CD8-positive, alpha-beta memory T cell (primary cell): ENCODE results near the gene FBXW12. TPM values are rescaled to one million over a fixed set of nuclear protein-coding genes. Genes with fewer than 3 reads are reported as not detected.

ENCODE experiments used
- CTCF ChIA-PET: fragments of 350-600 bp; sonication (Branson Sonifier 250); formaldehyde crosslinking; loops from one replicate; lab custom pipeline; 2021; ENCODE audit warnings: antibody characterized with exemption; lab: Charles Lee
- POLR2A ChIA-PET: fragments of 350-600 bp; sonication (Branson Sonifier 250); formaldehyde crosslinking; loops from one replicate; lab custom pipeline; 2021; ENCODE audit warnings: antibody characterized with exemption; lab: Charles Lee
- DNase-seq, 5 donors: peaks; one replicate each; pipeline versions ENCODE4 v3.0.0 to v3.0.0-alpha.2; 2020 to 2022; ENCODE audit warnings: mixed read lengths in 1 of 5
- H3K27ac ChIP-seq: one replicate; pipeline ENCODE4 v1.7.0; 2013; ENCODE audit warnings: low read depth, mild to moderate bottlenecking, low read length, moderate library complexity
- H3K27me3 ChIP-seq: 2 replicates; pipeline ENCODE4 v1.7.0; 2013; ENCODE audit warnings: low read length, mild to moderate bottlenecking; ENCODE audit not compliant: insufficient read depth, poor library complexity, severe bottlenecking
- H3K36me3 ChIP-seq: 2 replicates; pipeline ENCODE4 v1.7.0; 2013; ENCODE audit warnings: mild to moderate bottlenecking, low read length, moderate library complexity; ENCODE audit not compliant: insufficient read depth
- H3K4me1 ChIP-seq: 2 replicates; pipeline ENCODE4 v1.7.0; 2013; ENCODE audit warnings: mild to moderate bottlenecking, low read length, moderate library complexity; ENCODE audit not compliant: insufficient read depth
- H3K4me3 ChIP-seq: 2 replicates; pipeline ENCODE4 v1.7.0; 2013; ENCODE audit warnings: mild to moderate bottlenecking, low read length
- H3K9me3 ChIP-seq: 2 replicates; pipeline ENCODE4 v1.7.0; 2013; ENCODE audit warnings: mild to moderate bottlenecking, low read length
- H3K27ac Mint-ChIP-seq, 8 donors: one replicate each; pipeline ENCODE4 v1.8.0; 2020 to 2021; ENCODE audit warnings: mixed read lengths in 8 of 8, mild to moderate bottlenecking in 6 of 8, inconsistent platforms in 3 of 8, moderate library complexity in 3 of 8
- H3K27me3 Mint-ChIP-seq, 2 donors: one replicate each; pipeline ENCODE4 v1.8.0; 2020 to 2021; ENCODE audit warnings: mixed read lengths in 2 of 2, mild to moderate bottlenecking in 1 of 2, moderate library complexity in 1 of 2
- H3K36me3 Mint-ChIP-seq, 3 donors: one replicate each; pipeline ENCODE4 v1.8.0; 2020 to 2021; ENCODE audit warnings: mixed read lengths in 3 of 3, inconsistent platforms in 1 of 3, mild to moderate bottlenecking in 1 of 3
- H3K4me1 Mint-ChIP-seq, 3 donors: one replicate each; pipeline ENCODE4 v1.8.0; 2020 to 2021; ENCODE audit warnings: mixed read lengths in 3 of 3, inconsistent platforms in 1 of 3, mild to moderate bottlenecking in 1 of 3
- H3K4me3 Mint-ChIP-seq, 7 donors: one replicate each; pipeline ENCODE4 v1.8.0; 2020 to 2021; ENCODE audit warnings: mixed read lengths in 7 of 7, mild to moderate bottlenecking in 6 of 7, moderate library complexity in 4 of 7, inconsistent platforms in 2 of 7
- H3K9me3 Mint-ChIP-seq, 5 donors: one replicate each; pipeline ENCODE4 v1.8.0; 2020 to 2022; ENCODE audit warnings: mixed read lengths in 5 of 5, mild to moderate bottlenecking in 3 of 5, moderate library complexity in 2 of 5, inconsistent platforms in 1 of 5
- polyA plus RNA-seq: library from polyadenylated mRNA; unstranded; fragments of 300-500 nt; fragmentation: Illumina TruSeq; gene quantifications from one replicate; pipeline ENCODE4 v1.2.3, GENCODE V29; 2021
- total RNA-seq, 2 experiments: library from RNA; stranded (reverse); gene quantifications; one replicate each; pipeline ENCODE4 v1.2.3, GENCODE V29; 2021

Gene FBXW12
- total and polyA plus RNA-seq, 3 experiments from 2014 or later, result not detected

DNA sequence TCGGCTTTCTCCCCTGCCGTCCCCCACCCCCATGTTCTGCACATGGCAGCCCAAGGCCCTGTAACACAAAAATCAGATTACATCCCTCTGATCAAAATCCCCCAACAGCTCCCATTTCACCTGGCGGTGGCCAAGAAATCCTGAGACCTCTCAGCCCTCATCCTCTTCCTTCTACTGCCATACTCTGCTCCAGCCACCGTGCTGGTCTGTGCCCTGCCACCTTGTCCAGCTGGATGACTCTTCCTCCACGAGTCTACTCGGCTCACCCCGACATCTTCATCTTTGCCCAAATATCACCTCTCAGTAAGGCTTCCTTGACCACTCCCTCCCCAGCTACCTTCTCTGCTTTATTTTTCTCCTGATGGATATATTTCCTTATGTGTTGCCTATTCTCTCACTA, 64.8 kb downstream of the FBXW12 start:
- H3K9me3 ChIP-seq, result no peaks in the 10 kb centered on the region
- H3K4me3 Mint-ChIP-seq, result no peak overlapping the region
- POLR2A ChIA-PET, result interaction anchor here (0.9 kb wide), 2 partner anchors 70 to 72 kb away, joined by 3 read pairs; no protein-coding TSS in a partner anchor
- H3K4me1 ChIP-seq, result peaks cover 37% of the 10 kb centered on the region
- no peak overlapping the region for H3K4me3 ChIP-seq
- no peaks in the 10 kb centered on the region for H3K9me3 Mint-ChIP-seq
- peaks cover 27 to 45% (median 35%) of the 10 kb centered on the region in 3 donors for H3K4me1 Mint-ChIP-seq
- no peaks in the 10 kb centered on the region for H3K27me3 ChIP-seq
- CTCF ChIA-PET, result interaction anchor here (0.5 to 6.4 kb wide), 34 partner anchors 9 to 1305 kb away, joined by 3 to 176 read pairs (median 10); partner anchors contain the start of genes ARIH2, ATRIP, PFKFB4 and SHISA5
- H3K36me3 ChIP-seq, result peaks cover 10% of the 10 kb centered on the region
- H3K36me3 Mint-ChIP-seq, result peaks cover 0 to 36% (median 3%) of the 10 kb centered on the region in 3 donors
- H3K27me3 Mint-ChIP-seq, result no peaks in the 10 kb centered on the region
- H3K27ac ChIP-seq, result no peak overlapping the region
- no peak for DNase-seq
- no peak overlapping the region for H3K27ac Mint-ChIP-seq

DNA sequence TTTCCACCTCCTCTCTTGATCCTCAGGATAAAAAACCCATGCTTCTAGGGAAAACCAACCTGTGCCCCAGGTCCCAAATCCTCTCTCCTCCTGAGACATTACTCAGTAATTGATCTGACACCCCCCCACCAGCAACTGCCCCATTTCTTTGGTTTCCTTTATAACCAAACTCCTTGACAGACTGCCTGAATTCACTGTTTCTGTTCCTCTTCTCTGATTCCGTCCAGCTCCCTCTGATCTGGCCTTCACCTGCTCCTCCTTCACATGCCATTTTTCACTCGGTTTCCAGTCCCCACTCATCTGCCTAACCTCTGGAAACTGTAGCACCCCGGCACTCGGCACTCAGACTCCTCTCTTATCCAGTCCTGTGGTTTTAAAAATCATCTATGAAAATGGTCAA, 65.8 kb downstream of the FBXW12 start:
- H3K27ac Mint-ChIP-seq, result peak overlapping the region in 3 of 8 donors; percentile 38 to 99 (median 51)
- H3K27ac ChIP-seq, result no peak overlapping the region
- POLR2A ChIA-PET, result no interaction called here

DNA sequence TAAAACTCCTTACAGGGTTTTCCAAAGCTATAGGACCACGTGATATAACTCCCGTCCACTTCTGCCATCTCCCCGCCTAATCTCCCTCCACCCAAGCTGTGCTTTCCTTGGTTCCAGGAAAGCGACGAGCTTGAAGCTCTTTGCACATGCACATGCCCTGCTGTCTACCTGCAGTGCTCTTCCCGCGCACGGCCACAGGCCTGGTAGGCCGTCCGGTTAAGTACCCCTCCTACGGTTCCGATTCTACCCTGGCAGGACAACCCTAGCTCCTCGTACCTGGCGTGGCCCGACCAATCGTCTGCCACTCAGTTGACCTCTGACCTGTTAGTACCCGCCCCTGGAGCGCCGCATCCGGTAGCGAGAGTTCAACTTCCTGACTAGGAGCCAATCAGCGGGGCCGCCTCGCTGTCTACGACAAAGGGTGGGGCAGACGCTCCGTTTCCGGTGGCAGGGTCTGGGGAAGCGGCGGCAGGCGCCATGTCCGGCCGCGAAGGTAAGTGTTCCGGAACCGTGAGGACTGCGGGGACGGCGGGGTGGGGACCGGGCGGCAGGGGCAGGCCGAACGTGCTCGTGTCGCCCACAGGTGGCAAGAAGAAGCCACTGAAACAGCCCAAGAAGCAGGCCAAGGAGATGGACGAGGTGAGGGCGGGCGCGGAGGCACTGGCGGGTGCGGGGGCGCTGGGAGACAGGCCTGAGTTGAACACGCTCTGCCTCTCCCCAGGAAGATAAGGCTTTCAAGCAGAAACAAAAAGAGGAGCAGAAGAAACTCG, 68.0 kb downstream of the FBXW12 start, which contains the start of the genes CCDC51 and TMA7:
Gene CCDC51 (minus strand): TSS at position 300 of the 770 bp plus-strand sequence. CDS start 4,991 bp downstream, outside the sequence.
Gene TMA7 (plus strand): TSS at position 438 of the 770 bp plus-strand sequence. CDS start 40 bp downstream, at position 478.
- H3K4me1 ChIP-seq, result peaks cover 36% of the 10 kb centered on the region
- Mint-ChIP-seq H3K4me1 (peaks cover 28 to 46% (median 31%) of the 10 kb centered on the region in 3 donors), H3K36me3 (peaks cover 0 to 42% (median 5%) of the 10 kb centered on the region in 3 donors), H3K4me3 (peak within 1 kb of the TSS; percentile 84 to 99 (median 93)), H3K27ac (peak within 1 kb of the TSS in 6 of 8 donors; percentile 96 to 100 (median 100)), H3K9me3 (no peaks in the 10 kb centered on the region), H3K27me3 (no peaks in the 10 kb centered on the region)
- peak within 1 kb of the TSS; percentile 96 for H3K27ac ChIP-seq
- no peaks in the 10 kb centered on the region for H3K9me3 ChIP-seq
- peak within 1 kb of the TSS; percentile 62 for H3K4me3 ChIP-seq
- CTCF ChIA-PET, result interaction anchor here (0.7 to 2.4 kb wide), 16 partner anchors 8 to 140 kb away, joined by 3 to 17 read pairs (median 5); partner anchors contain the start of genes PFKFB4, PLXNB1 and SHISA5
- POLR2A ChIA-PET, result interaction anchor here (0.7 to 3.0 kb wide), 15 partner anchors 10 to 199 kb away, joined by 3 to 18 read pairs (median 4); partner anchors contain the start of genes NME6, PFKFB4, PLXNB1 and SHISA5
- no peaks in the 10 kb centered on the region for H3K27me3 ChIP-seq
- H3K36me3 ChIP-seq, result peaks cover 17% of the 10 kb centered on the region
- peak; percentile 96 to 99 (median 97) for DNase-seq

More for the DNA sequence above, 65.8 kb downstream of the FBXW12 start:
- H3K4me3 ChIP-seq, result no peak overlapping the region
- Mint-ChIP-seq H3K4me3 (no peak overlapping the region), H3K4me1 (peaks cover 32 to 53% (median 41%) of the 10 kb centered on the region in 3 donors), H3K27me3 (no peaks in the 10 kb centered on the region), H3K36me3 (peaks cover 0 to 38% (median 3%) of the 10 kb centered on the region in 3 donors), H3K9me3 (no peaks in the 10 kb centered on the region)
- CTCF ChIA-PET, result interaction anchor here (2.2 to 6.4 kb wide), 3 partner anchors 33 to 92 kb away, joined by 5 to 176 read pairs (median 69); a partner anchor contains a TSS
- peaks cover 14% of the 10 kb centered on the region for H3K36me3 ChIP-seq
- DNase-seq, result peak in 1 of 5 donors; percentile 8
- no peaks in the 10 kb centered on the region for H3K27me3 ChIP-seq
- no peaks in the 10 kb centered on the region for H3K9me3 ChIP-seq
- H3K4me1 ChIP-seq, result peaks cover 41% of the 10 kb centered on the region

DNA sequence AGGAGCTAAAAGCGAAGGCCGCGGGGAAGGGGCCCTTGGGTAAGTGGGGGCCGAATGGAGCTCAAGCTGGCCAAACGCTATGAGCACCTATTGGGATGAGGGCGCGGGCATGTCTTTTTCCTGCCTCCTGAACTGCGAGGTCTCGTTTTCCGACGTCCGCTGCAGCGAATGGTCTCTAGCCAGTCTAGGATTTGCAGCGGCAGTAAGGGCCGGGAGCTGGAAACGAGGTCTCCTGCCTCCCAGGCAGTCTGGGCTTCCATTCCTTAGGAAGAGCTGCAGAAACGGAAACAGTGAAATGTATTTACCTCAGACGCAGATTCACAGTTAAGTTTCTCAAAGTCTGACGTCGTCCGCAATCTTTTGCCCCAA, 68.6 kb downstream of the FBXW12 start:
- peak in 2 of 5 donors; percentile 13 to 28 for DNase-seq
- Histone ChIP-seq H3K36me3 (peaks cover 17% of the 10 kb centered on the region), H3K27me3 (no peaks in the 10 kb centered on the region), H3K9me3 (no peaks in the 10 kb centered on the region), H3K4me1 (peaks cover 35% of the 10 kb centered on the region), H3K4me3 (peak overlapping the region; percentile 62), H3K27ac (peak overlapping the region; percentile 96)
- H3K36me3 Mint-ChIP-seq, result peaks cover 0 to 45% (median 5%) of the 10 kb centered on the region in 3 donors
- POLR2A ChIA-PET, result interaction anchor here (0.8 to 3.0 kb wide), 6 partner anchors 32 to 172 kb away, joined by 3 to 18 read pairs (median 4); partner anchors contain the start of gene SHISA5
- peaks cover 30 to 50% (median 34%) of the 10 kb centered on the region in 3 donors for H3K4me1 Mint-ChIP-seq
- peak overlapping the region in 6 of 8 donors; percentile 96 to 100 (median 100) for H3K27ac Mint-ChIP-seq
- no peaks in the 10 kb centered on the region for H3K27me3 Mint-ChIP-seq
- H3K4me3 Mint-ChIP-seq, result peak overlapping the region; percentile 84 to 99 (median 93)
- CTCF ChIA-PET, result interaction anchor here (1.1 to 2.4 kb wide), 10 partner anchors 8 to 117 kb away, joined by 3 to 17 read pairs (median 8); partner anchors contain the start of genes PFKFB4, PLXNB1 and SHISA5
- H3K9me3 Mint-ChIP-seq, result no peaks in the 10 kb centered on the region

DNA sequence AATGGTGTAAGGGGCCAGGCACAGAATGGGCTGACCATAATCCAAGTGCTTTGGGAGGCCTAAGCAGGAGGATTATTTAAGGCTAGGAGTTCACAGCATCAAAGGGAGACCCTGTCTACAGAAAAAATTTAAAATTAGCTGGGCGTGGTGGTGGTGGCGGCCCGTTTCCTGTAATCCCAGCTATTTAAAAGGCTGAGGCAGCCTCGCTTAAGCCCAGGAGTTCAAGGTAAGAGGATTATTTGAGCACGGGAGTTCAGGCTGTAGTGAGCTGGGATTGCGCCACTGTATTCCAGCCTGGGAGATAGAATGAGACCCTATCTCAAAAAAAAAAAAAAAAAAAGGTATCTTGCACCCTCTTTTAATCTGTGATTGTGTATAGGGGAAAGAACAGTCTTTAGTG, 69.9 kb downstream of the FBXW12 start:
- H3K36me3 Mint-ChIP-seq, result peaks cover 0 to 49% (median 5%) of the 10 kb centered on the region in 3 donors
- Histone ChIP-seq H3K4me3 (no peak overlapping the region), H3K9me3 (no peaks in the 10 kb centered on the region), H3K27ac (no peak overlapping the region), H3K36me3 (peaks cover 17% of the 10 kb centered on the region), H3K4me1 (peaks cover 35% of the 10 kb centered on the region), H3K27me3 (no peaks in the 10 kb centered on the region)
- H3K4me1 Mint-ChIP-seq, result peaks cover 39 to 61% (median 43%) of the 10 kb centered on the region in 3 donors
- peak overlapping the region in 6 of 8 donors; percentile 96 to 100 (median 100) for H3K27ac Mint-ChIP-seq
- H3K27me3 Mint-ChIP-seq, result no peaks in the 10 kb centered on the region
- no peaks in the 10 kb centered on the region for H3K9me3 Mint-ChIP-seq
- ChIA-PET POLR2A (interaction anchor here (0.6 to 3.0 kb wide), 3 partner anchors 30 to 117 kb away, joined by 3 to 18 read pairs (median 4); no protein-coding TSS in a partner anchor), CTCF (interaction anchor here (1.1 to 2.3 kb wide), 3 partner anchors 16 to 65 kb away, joined by 3 to 7 read pairs (median 4); no protein-coding TSS in a partner anchor)
- peak overlapping the region; percentile 84 to 99 (median 93) for H3K4me3 Mint-ChIP-seq
- DNase-seq, result no peak

Other genes with a start within 250 kb of the FBXW12 start
- gene CDC25A, start 183.8 kb upstream of the FBXW12 start, total RNA-seq, result 10 to 100 TPM; 58.4 to 58.8 TPM
- not detected for gene CDC25A, start 183.8 kb upstream of the FBXW12 start, polyA plus RNA-seq
- not detected for gene CAMP, start 148.7 kb upstream of the FBXW12 start, total RNA-seq
- not detected for gene CAMP, start 148.7 kb upstream of the FBXW12 start, polyA plus RNA-seq
- 10 to 100 TPM; 21.8 to 21.9 TPM for gene ZNF589, start 131.1 kb upstream of the FBXW12 start, total RNA-seq
- gene ZNF589, start 131.1 kb upstream of the FBXW12 start, polyA plus RNA-seq, result 7.3 TPM
- 10 to 100 TPM; 37.5 to 40.9 TPM for gene NME6, start 70.9 kb upstream of the FBXW12 start, total RNA-seq
- gene NME6, start 70.9 kb upstream of the FBXW12 start, polyA plus RNA-seq, result 69.3 TPM
- not detected for gene SPINK8, start 38.6 kb upstream of the FBXW12 start, total RNA-seq
- gene SPINK8, start 38.6 kb upstream of the FBXW12 start, polyA plus RNA-seq, result not detected
- 1 to 10 TPM; 3.1 to 5.5 TPM for gene PLXNB1, start 57.9 kb downstream of the FBXW12 start, total RNA-seq
- gene PLXNB1, start 57.9 kb downstream of the FBXW12 start, polyA plus RNA-seq, result 0.30 TPM
- 10 to 100 TPM; 24.2 to 26.0 TPM for gene CCDC51, start 67.9 kb downstream of the FBXW12 start, total RNA-seq
- 11.3 TPM for gene CCDC51, start 67.9 kb downstream of the FBXW12 start, polyA plus RNA-seq
- 100 to 1,000 TPM; 420 to 494 TPM for gene TMA7, start 68.0 kb downstream of the FBXW12 start, total RNA-seq
- gene TMA7, start 68.0 kb downstream of the FBXW12 start, polyA plus RNA-seq, result 826 TPM
- gene ATRIP, start 74.5 kb downstream of the FBXW12 start, total RNA-seq, result 10 to 100 TPM; 22.1 to 22.8 TPM
- gene ATRIP, start 74.5 kb downstream of the FBXW12 start, polyA plus RNA-seq, result 13.4 TPM
- gene SHISA5, start 132.0 kb downstream of the FBXW12 start, total RNA-seq, result 100 to 1,000 TPM; 102 TPM
- gene SHISA5, start 132.0 kb downstream of the FBXW12 start, polyA plus RNA-seq, result 470 TPM
- 1 to 10 TPM; 1.8 to 2.2 TPM for gene PFKFB4, start 184.6 kb downstream of the FBXW12 start, total RNA-seq
- 1.3 TPM for gene PFKFB4, start 184.6 kb downstream of the FBXW12 start, polyA plus RNA-seq
- not detected for gene UCN2, start 191.6 kb downstream of the FBXW12 start, total RNA-seq
- not detected for gene UCN2, start 191.6 kb downstream of the FBXW12 start, polyA plus RNA-seq
- gene COL7A1, start 223.1 kb downstream of the FBXW12 start, total RNA-seq, result under 1 TPM; 0.59 to 0.93 TPM
- not detected for gene COL7A1, start 223.1 kb downstream of the FBXW12 start, polyA plus RNA-seq
- 100 to 1,000 TPM; 244 to 245 TPM for gene UQCRC1, start 237.4 kb downstream of the FBXW12 start, total RNA-seq
- 172 TPM for gene UQCRC1, start 237.4 kb downstream of the FBXW12 start, polyA plus RNA-seq
- not detected for gene TMEM89, start 249.6 kb downstream of the FBXW12 start, total RNA-seq
- gene TMEM89, start 249.6 kb downstream of the FBXW12 start, polyA plus RNA-seq, result not detected